ENCODE results near the gene TNNT3.

The TNNT3 gene

DNA sequence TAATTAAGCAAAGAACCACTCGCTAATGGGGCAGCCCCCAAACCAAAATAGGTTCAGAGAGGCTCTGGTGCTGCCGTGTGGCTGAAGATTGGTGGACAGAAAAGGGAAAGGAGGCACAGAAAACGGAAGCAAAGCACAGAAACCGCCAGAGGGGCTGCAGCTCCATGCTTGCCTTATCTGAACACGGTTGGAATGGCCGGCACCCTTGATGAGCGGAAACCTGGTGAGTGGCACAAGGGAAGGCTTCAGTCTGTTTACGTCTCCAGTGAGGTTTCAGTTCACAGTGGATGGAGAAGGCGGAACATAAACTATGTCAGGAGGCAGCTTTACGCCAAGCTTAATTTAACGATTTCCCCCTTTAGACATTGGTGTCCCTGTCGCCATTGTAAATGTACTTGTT, 22.6 kb upstream of the TNNT3 start:
- no peak for DNase-seq (ENCODE audit: low read depth in 2 of 2)

DNA sequence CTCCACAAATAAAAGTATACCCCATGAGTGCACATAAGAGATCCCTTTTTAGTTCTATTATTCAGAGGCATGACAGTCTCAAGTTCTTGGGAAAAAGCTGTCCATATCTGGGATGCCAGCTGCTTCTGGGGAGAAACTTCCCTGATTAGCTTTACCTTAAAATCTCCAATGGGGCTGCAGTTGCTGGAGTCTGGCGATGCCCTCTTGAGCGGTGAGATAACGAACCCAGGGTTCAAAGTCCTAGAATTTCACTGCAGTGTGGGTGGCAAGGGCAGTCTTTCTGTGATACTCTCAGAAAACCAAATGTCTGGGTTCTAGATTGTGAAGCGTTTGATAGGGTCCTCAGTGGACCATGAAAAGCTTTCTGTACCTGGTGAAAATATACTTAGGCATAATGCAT, 20.4 kb upstream of the TNNT3 start:
- no peak for DNase-seq (ENCODE audit: low read depth in 2 of 2)

- DNase-seq (ENCODE audit: low read depth in 2 of 2) = no peak
These were observed 19.8 kb upstream of the TNNT3 start for GRCh38 chr11:1899686-1900085.

GRCh38 chr11:1906181-1906580, 13.3 kb upstream of the TNNT3 start:
- DNase-seq (ENCODE audit: low read depth in 2 of 2) = no peak

GRCh38 chr11:1906611-1907423, 12.7 kb upstream of the TNNT3 start:
- no peak for DNase-seq (ENCODE audit: low read depth in 2 of 2)

- DNase-seq (ENCODE audit: low read depth in 2 of 2) = no peak
These were observed 10.9 kb upstream of the TNNT3 start for GRCh38 chr11:1908618-1909017.

DNA sequence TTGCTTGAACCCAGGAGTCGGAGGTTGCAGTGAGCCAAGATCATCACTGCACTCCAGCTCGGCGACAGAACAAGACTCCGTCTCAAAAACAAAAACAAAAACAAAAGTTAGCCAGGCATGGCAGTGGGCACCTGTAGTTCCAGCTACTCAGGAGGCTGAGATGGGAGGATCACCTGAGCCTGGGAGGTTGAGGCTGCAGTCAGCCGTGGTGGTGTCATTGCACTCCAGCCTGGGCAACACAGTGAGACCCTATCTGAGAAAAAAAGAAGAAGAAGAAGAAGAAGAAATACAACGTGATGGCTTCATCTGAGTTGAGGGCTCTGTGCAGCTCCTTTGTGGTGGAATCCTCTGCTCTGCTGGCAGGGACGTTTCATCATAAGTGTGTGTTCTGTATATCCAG, 10.0 kb upstream of the TNNT3 start:
- DNase-seq (ENCODE audit: low read depth in 2 of 2) = no peak

GRCh38 chr11:1912289-1912878, 7.1 kb upstream of the TNNT3 start:
- no peak for DNase-seq (ENCODE audit: low read depth in 2 of 2)

GRCh38 chr11:1913271-1914060, 6.0 kb upstream of the TNNT3 start:
- no peak for DNase-seq (ENCODE audit: low read depth in 2 of 2)

DNA sequence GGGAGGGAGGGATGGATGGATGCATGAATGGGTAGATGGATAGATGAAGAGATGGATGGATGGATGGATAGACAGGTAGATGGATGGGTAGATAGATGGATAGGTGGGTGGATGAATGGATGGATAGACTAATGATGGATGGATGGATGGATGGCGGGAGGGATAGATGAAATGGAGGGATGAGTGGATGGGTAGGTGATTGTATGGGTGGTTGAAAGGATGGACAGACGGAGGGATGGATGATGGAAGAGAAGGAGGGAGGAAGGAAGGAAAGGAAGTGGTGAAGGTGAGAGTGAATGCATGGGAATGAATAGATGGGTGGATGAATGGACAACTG, 3.7 kb upstream of the TNNT3 start:
- no peak for DNase-seq (ENCODE audit: low read depth in 2 of 2)

GRCh38 chr11:1916132-1916985, 3.1 kb upstream of the TNNT3 start:
- no peak for DNase-seq (ENCODE audit: low read depth in 2 of 2)

DNA sequence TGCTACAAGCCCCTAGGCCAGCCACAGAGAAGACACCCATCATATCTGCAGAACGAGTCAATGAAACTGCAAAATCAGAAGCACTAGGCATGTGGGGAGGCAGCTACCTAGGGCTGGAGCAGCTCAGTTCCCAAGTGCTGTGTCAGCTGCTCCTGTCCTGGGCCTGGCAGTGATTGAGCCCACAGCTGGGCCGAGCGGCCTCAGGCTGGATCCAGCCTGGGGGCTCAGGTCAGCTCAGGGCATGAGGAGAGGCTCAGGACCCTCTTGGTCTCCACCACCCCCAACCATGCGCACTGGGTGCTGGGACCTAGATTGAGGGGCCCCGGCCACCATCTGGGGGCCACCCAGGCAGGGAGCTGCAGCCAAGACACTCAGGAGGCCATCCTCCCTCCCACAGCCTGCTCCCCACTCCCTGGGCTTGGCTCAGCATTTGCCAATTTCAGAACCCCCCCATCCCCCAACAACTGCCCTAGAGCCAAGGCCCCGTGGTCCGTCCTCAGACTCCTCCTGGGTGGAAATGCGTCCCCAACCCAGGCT, 2.4 kb upstream of the TNNT3 start:
- no peak for DNase-seq (ENCODE audit: low read depth in 2 of 2)

DNA sequence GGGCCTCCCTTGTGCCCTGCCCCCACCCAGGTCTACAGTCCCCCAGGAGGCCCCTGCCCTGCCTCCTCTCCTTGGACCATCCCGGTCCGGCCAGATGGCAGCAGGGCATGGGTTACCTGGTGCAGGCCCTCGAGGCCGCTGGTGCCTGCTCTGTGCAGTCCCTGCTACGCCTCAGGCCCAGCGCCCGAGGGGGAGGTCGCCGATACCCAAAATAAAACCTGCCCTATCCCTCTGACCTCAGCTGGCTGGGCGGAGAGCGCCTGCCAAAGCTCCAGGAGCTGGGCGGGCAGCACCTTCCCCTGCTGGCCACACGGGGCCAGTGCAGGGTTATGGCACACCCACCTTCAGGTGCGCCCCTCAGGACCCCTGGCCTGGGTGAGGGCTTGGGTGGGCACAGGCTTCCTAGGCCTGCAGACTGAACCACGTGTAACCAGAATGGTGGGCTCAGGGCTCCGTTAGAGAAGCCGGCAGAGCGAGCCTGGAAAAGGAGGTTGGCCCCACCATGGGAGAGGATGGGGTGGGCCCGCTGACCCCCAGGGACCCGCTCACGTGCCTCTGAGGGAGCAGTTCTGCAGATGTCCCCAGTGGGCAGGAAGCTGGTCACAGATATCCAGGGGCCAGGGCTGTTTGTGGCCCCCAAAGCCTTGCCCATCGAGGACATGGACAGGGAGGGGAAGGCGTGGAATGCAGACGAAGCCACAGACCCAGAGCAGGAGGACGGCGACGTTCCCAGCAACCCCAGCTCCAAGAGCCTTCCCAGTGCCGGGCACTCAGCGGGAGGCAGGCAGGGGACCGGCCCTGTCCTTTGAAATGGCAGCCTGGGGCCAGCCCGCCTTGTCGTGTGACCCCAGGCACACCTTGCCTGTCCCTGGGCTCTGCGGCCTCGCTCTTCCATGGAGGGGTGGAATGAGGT, 1.7 kb upstream of the TNNT3 start:
- no peak for DNase-seq (ENCODE audit: low read depth in 2 of 2)

GRCh38 chr11:1918436-1919315, 827 bp upstream of the TNNT3 start:
- no peak for DNase-seq (ENCODE audit: low read depth in 2 of 2)

GRCh38 chr11:1920128-1920908, 815 bp downstream of the TNNT3 start:
- DNase-seq (ENCODE audit: low read depth in 2 of 2) = no peak

DNA sequence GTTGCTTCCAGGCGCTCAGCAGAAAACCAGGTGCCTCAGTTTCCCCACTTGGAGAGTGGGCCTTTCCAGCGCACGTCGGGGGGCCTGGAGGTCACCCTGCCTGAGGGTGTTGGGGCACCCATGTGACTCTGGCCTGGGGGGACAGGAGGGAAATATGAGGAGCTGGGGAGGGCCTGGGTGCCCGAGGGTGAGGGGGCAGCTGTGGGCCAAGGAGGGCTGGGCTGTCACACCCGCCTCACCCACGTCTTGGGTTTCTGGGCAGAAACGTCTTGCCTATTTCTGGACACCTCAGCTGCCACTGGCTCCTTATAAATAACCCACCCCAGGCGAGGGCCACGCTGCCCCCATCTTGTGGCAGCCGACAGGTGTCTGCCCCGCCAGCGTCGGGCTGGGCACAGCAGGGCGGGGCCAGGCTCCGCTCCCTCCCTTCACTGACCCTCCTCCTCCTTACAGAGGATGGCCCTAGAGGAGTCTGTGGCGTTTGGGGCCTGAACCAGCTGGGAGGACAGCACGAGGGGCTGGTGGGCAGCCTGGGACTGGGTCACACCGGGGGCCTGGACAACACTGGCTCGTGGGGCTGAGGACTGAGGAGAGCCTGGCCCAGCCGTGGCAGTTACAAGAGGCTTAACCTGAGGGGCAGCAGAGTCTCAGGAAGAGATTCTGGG, 1.5 kb downstream of the TNNT3 start:
- DNase-seq (ENCODE audit: low read depth in 2 of 2) = no peak

DNA sequence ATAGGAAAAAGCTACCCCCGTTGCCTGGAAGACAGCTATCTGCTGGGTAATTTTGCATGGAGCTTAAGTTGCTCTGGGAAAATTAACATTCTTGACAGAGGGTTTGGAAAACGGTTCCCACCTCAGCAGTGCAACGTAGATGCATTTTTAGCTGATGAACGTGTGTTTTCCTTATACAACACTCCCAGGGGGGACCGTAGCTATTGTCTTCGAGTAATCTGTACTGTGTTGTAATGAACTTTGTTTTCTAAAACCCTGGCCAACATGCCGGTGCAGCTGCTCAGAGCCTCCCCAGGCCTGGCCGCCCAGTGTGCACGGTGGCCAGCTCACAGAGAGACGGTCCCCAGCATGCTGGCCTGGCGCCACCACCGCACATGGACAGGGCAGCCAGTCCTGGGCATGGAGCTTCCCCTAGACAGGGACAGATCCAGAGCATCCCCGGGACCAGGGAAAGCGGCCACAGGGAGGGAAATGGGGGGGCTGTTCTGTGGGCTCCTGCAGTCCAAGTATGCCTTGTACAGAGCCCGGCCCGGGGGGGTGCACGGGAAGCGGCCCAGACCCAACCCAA, 2.2 kb downstream of the TNNT3 start:
- no peak for DNase-seq (ENCODE audit: low read depth in 2 of 2)

- no peak for DNase-seq (ENCODE audit: low read depth in 2 of 2)
These were observed 3.1 kb downstream of the TNNT3 start for GRCh38 chr11:1922481-1923081.
